Liver (tissue), 9 donors: ENCODE data around the gene HMX1. TPM values are rescaled to one million over a fixed set of nuclear protein-coding genes. Genes with fewer than 3 reads are reported as not detected.

ENCODE experiments used
- DNase-seq: peaks from one replicate; pipeline ENCODE4 v3.0.0-alpha.2; 2017; ENCODE audit warnings: low spot score
- H3K27ac ChIP-seq, 2 donors: one replicate each; pipeline ENCODE4 v1.7.0; 2013; ENCODE audit warnings: inconsistent platforms in 2 of 2, low read length in 2 of 2, control low read depth in 1 of 2, low read depth in 1 of 2, mild to moderate bottlenecking in 1 of 2
- H3K27me3 ChIP-seq, 4 donors: one replicate each; pipeline versions ENCODE4 v1.6.1 to v1.7.0; 2013; ENCODE audit warnings: low read length in 3 of 4, inconsistent platforms in 1 of 4, mild to moderate bottlenecking in 1 of 4, moderate library complexity in 1 of 4; ENCODE audit not compliant: control insufficient read depth in 4 of 4, insufficient read depth in 4 of 4
- H3K36me3 ChIP-seq, 4 donors: one replicate each; pipeline versions ENCODE4 v1.6.1 to v1.7.0; 2013; ENCODE audit warnings: low read length in 3 of 4, mild to moderate bottlenecking in 3 of 4, low read depth in 1 of 4, moderate library complexity in 1 of 4; ENCODE audit not compliant: control insufficient read depth in 4 of 4, insufficient read depth in 3 of 4
- H3K4me1 ChIP-seq, 4 donors: one replicate each; pipeline versions ENCODE4 v1.6.1 to v1.7.0; 2013; ENCODE audit warnings: low read length in 3 of 4, mild to moderate bottlenecking in 3 of 4, moderate library complexity in 1 of 4; ENCODE audit not compliant: control insufficient read depth in 4 of 4, insufficient read depth in 4 of 4
- H3K4me3 ChIP-seq, 3 donors: one replicate each; pipeline versions ENCODE4 v1.6.1 to v1.7.0; 2013; ENCODE audit warnings: low read length in 3 of 3, control low read depth in 1 of 3, low read depth in 1 of 3, mild to moderate bottlenecking in 1 of 3
- H3K9ac ChIP-seq, 2 donors: one replicate each; pipeline ENCODE4 v1.7.0; 2013; ENCODE audit warnings: low read length in 2 of 2, mild to moderate bottlenecking in 2 of 2, moderate library complexity in 2 of 2, control low read depth in 1 of 2, low read depth in 1 of 2
- H3K9me3 ChIP-seq, 4 donors: one replicate each; pipeline versions ENCODE4 v1.6.1 to v1.7.0; 2013; ENCODE audit warnings: low read length in 3 of 4; ENCODE audit not compliant: control insufficient read depth in 4 of 4
- ATF3 ChIP-seq: IDR thresholded peaks from 2 replicates; pipeline ENCODE4 v1.6.1; 2016; ENCODE audit warnings: antibody characterized with exemption
- CTCF ChIP-seq: fragments of 150-350 bp; IDR thresholded peaks from 2 replicates; pipeline ENCODE4 v1.5.1; 2017; ENCODE audit warnings: improper control_type of control experiment, low read depth, low read length; ENCODE audit not compliant: missing input control
- EGR1 ChIP-seq, 2 donors: IDR thresholded peaks; 2 replicates each; pipeline ENCODE4 v1.6.1; 2016 to 2018; ENCODE audit warnings: antibody characterized with exemption in 2 of 2, low read depth in 2 of 2
- FOXA1 ChIP-seq: IDR thresholded peaks from 2 replicates; pipeline ENCODE4 v1.6.1; 2016; ENCODE audit warnings: antibody characterized with exemption
- FOXA2 ChIP-seq: IDR thresholded peaks from 2 replicates; pipeline ENCODE4 v1.6.1; 2016; ENCODE audit warnings: antibody characterized with exemption
- GABPA ChIP-seq, 2 donors: IDR thresholded peaks in 1 of 2; conservative IDR thresholded peaks in 1 of 2; 2 replicates each; pipeline ENCODE4 v1.6.1; 2016; ENCODE audit warnings: antibody characterized with exemption in 2 of 2, mild to moderate bottlenecking in 1 of 2, moderate library complexity in 1 of 2
- HNF4A ChIP-seq, 2 donors: conservative IDR thresholded peaks; 2 replicates each; pipeline ENCODE4 v1.6.1; 2016; ENCODE audit warnings: antibody characterized with exemption in 2 of 2, mild to moderate bottlenecking in 2 of 2
- HNF4G ChIP-seq: IDR thresholded peaks from 2 replicates; pipeline ENCODE4 v1.6.1; 2016; ENCODE audit warnings: antibody characterized with exemption
- MAX ChIP-seq: IDR thresholded peaks from 2 replicates; pipeline ENCODE4 v1.6.1; 2016; ENCODE audit warnings: antibody characterized with exemption
- RAD21 ChIP-seq, 2 donors: IDR thresholded peaks; 2 replicates each; pipeline ENCODE4 v1.6.1; 2016; ENCODE audit warnings: antibody characterized with exemption in 2 of 2, mild to moderate bottlenecking in 2 of 2
- REST ChIP-seq: IDR thresholded peaks from 2 replicates; pipeline ENCODE4 v1.6.1; 2016; ENCODE audit warnings: antibody characterized with exemption, mild to moderate bottlenecking
- RXRA ChIP-seq, 2 donors: IDR thresholded peaks; 2 replicates each; pipeline ENCODE4 v1.6.1; 2017 to 2018; ENCODE audit warnings: antibody characterized with exemption in 2 of 2, mild to moderate bottlenecking in 1 of 2
- SP1 ChIP-seq: IDR thresholded peaks from 2 replicates; pipeline ENCODE4 v1.6.1; 2018; ENCODE audit warnings: antibody characterized with exemption, mild to moderate bottlenecking
- TAF1 ChIP-seq: conservative IDR thresholded peaks from 2 replicates; pipeline ENCODE4 v1.6.1; 2016; ENCODE audit warnings: antibody characterized with exemption, mild to moderate bottlenecking
- YY1 ChIP-seq: IDR thresholded peaks from 2 replicates; pipeline ENCODE4 v1.6.1; 2016; ENCODE audit warnings: antibody characterized with exemption, mild to moderate bottlenecking
- ZBTB33 ChIP-seq: IDR thresholded peaks from 2 replicates; pipeline ENCODE4 v1.6.1; 2016; ENCODE audit warnings: antibody characterized with exemption
- WGBS: extraction: QIAGEN DNeasy Blood & Tissue Kit; methylation state at CpG from one replicate; pipeline ENCODE4 v1.1.7; 2013; 5-methylcytosine and 5-hydroxymethylcytosine counted together
- polyA plus RNA-seq, 2 donors: library from polyadenylated mRNA; stranded (reverse) in 1 of 2; unstranded in 1 of 2; fragments of 200-250 nt in 1 of 2; fragments of >200 nt in 1 of 2; fragmentation: Nextera tagmentation in 1 of 2; extraction: Ambion mirVana in 1 of 2; gene quantifications; one replicate each; pipeline versions ENCODE4 v1.2.1 to v1.2.3, GENCODE V29; 2013 to 2015
- total RNA-seq, 2 donors: library from RNA; depleted of rRNA; stranded (reverse); fragments of >200 nt; gene quantifications; one replicate each; pipeline ENCODE4 v1.2.3, GENCODE V29; 2014
- donor health status: healthy.
- donor health status: healthy.
- donor health status: healthy.
- donor health status: healthy.
- donor health status: healthy.

HMX1 gene
- total and polyA plus RNA-seq, 4 donors: not detected

GRCh38 chr4:8844976-8845690 is 26.5 kb downstream of the HMX1 start:
- no peaks in the 10 kb centered on the region for H3K36me3 ChIP-seq
- no peak overlapping the region for H3K4me3 ChIP-seq
- H3K9me3 ChIP-seq: peaks cover 0 to 4% (median 2%) of the 10 kb centered on the region in 4 donors
- no peaks in the 10 kb centered on the region for H3K4me1 ChIP-seq
- no peak overlapping the region for H3K9ac ChIP-seq
- H3K27ac ChIP-seq: no peak overlapping the region
- WGBS: 68% methylated on average over 14 of the region's 14 CpGs
- DNase-seq: no peak
- peaks cover 0 to 8% (median 2%) of the 10 kb centered on the region in 4 donors for H3K27me3 ChIP-seq
- TF ChIP-seq HNF4A (conservative IDR thresholded peaks at IDR 0.05) (no peak), HNF4G (no peak), REST (no peak), ZBTB33 (no peak), FOXA1 (no peak), FOXA2 (no peak), GABPA (IDR thresholded peaks at IDR 0.05 in 1 of 2, conservative IDR thresholded peaks at IDR 0.05 in 1 of 2) (no peak), TAF1 (no peak), SP1 (no peak), MAX (no peak), YY1 (no peak), RXRA (IDR thresholded peaks at IDR 0.05) (no peak), ATF3 (no peak)

- 76% methylated on average over 3 of the region's 3 CpGs for WGBS
- no peaks in the 10 kb centered on the region for H3K36me3 ChIP-seq
- H3K4me3 ChIP-seq: no peak overlapping the region
- peaks cover 0 to 4% (median 2%) of the 10 kb centered on the region in 4 donors for H3K9me3 ChIP-seq
- H3K27ac ChIP-seq: no peak overlapping the region
- DNase-seq: no peak
- H3K27me3 ChIP-seq: peaks cover 0 to 9% (median 1%) of the 10 kb centered on the region in 4 donors
- no peaks in the 10 kb centered on the region for H3K4me1 ChIP-seq
- no peak overlapping the region for H3K9ac ChIP-seq
- no peak for TF ChIP-seq TAF1
- no peak for TF ChIP-seq CTCF
- no peak for TF ChIP-seq FOXA2
- no peak for TF ChIP-seq REST
- TF ChIP-seq EGR1 (IDR thresholded peaks at IDR 0.05; ENCODE audit: low read depth in 2 of 2): no peak
- TF ChIP-seq HNF4G: no peak
- no peak for TF ChIP-seq HNF4A (conservative IDR thresholded peaks at IDR 0.05)
- no peak for TF ChIP-seq ZBTB33
- TF ChIP-seq ATF3: no peak
- TF ChIP-seq RAD21 (IDR thresholded peaks at IDR 0.05): no peak
Observed at GRCh38 chr4:8843597-8843996, 28.0 kb downstream of the HMX1 start.
